HG03039 (cell line): ENCODE measurements around the gene CD80.

ENCODE experiments used
- ATAC-seq: cut with Tn5 transposase; IDR thresholded peaks from one replicate; pipeline ENCODE4 v1.9.1; 2021; ENCODE audit warnings: mild to moderate bottlenecking, moderate library complexity; ENCODE audit not compliant: unreplicated experiment

CD80 gene

DNA sequence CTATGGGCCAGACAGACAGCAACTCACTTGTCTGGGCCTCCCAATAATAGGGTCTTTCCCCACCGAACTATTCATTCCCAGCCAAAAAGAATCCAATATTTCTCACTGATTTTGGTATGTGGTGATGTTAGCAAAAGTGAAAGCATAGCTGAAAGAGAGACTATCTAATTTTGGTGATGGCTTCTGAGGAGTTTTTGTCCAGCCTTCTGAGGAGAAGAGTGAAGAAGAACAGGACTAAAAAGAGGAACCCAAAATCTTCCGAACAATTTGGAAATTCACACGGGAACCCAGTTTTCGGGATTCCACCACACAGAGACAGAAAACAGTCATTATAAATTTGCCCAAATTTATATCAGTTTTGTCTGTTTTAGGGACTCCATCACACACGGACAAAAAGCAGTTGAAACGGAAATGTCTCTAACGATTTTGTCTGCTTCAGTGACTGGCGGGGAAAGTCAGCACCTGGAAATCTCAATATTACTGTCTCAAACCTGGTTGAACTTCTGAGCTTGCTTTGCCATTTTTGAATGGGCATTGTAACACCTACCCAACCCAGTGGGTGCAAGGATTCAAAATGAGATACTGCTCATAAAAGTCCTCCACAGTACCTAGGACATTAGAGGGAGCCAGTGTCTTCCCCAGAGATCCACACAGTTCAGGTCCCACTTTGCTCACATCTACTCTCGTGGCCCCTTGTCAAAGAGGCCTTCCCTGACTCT lies 9.1 kb downstream of the CD80 start:
- ATAC-seq = peak; percentile 34

DNA sequence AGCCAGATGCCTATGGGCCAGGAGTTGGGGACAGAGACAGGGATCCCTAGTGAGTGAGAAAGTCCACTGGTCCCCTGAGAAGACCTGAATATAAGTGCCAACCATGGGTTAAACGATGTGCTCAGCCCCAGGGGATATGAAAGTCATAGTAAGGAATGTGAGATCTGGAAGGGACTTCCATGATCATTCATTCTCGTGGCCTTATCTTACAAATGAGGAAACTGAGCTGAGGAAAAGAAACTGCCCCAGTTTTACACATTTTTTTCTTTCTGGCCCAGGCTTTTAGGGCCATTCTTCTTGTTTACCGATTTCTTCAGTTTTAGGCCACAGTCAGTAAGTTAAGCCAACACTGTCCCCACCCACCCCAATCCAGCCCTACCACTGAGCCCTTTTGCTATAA lies 11.1 kb downstream of the CD80 start:
- no peak for ATAC-seq

DNA sequence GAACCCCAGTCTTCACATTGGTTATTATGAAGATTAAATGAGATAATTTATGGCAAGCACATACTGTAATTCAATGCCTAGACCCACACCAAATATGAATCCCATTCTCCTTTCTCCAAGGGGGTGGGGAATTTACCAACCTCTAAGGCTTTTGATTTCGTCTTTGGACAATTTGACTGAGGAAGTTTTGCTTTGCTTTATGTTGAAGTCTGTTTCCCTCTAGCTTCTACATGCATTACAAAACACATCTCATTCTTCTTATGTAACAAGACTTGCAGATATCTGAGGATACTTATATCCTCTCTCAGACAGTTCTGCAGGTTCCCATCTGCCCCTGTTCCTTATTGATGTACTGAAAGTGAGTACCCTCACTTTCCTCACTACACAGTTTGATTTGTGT lies 12.2 kb downstream of the CD80 start:
- no peak for ATAC-seq

DNA sequence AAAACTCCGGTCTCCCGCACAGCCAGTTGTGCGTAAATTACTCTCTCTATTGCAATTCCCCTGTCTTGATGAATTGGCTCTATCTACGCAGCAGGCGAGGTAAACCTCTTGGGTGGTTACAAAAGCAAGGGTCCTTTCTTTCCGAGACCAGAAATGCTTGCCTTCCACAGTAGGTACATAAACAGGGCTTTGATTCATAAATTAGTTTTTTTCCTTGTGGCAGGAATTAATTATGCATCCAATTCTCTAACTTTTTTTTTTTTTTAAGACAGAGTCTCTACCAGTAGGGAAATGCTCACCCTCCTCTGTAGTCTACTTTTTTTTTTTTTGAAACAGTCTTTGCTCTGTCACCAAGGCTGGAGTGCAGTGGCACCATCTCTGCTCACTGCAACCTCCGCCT lies 16.3 kb downstream of the CD80 start:
- ATAC-seq = no peak

DNA sequence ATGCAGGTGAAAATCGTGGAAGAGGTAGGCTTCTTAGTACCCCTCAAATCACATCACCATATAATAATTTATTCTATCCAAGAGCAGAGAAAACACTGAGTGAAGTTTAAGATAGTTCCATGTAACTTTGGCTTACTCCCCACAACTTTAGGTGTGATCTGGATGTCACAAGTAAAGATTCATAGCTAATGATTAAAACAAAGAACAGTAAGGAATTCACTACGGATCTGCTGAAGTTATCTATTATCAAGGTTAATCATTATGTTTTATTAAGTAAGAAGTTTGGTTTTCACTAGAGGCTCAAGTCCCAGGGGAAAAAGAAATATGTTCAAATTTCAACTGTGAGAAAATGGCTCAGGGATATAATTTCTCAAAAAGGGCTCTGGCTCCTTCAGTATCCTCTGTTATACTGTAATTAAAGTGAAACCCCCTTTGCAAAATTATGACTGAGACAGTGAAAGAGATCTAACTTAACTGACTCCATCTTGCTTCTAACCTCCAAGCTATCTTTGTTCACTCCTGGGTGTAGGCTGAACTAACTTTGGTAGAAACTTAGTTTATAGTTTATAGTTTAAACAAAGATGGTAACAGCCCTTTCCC lies 17.1 kb downstream of the CD80 start:
- ATAC-seq = no peak

DNA sequence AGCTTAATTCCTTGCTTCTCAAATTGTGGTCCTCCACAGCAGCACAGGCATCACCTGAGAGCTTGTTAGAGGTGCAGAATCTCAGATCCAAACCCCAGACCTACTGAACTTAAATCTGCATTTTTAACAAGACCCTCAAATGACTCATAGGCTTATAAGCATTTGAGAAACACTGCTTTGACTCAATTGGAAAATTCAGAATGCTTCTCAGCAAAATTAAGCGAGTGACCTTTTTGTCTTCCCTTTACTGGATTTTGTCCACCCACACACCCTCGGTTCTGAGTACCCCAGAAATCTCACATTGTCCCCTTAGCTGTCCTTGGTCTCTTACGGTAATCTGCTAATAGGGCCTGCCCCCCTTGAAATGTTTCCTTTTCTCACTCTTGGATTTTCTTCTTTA lies 17.9 kb downstream of the CD80 start:
- no peak for ATAC-seq

DNA sequence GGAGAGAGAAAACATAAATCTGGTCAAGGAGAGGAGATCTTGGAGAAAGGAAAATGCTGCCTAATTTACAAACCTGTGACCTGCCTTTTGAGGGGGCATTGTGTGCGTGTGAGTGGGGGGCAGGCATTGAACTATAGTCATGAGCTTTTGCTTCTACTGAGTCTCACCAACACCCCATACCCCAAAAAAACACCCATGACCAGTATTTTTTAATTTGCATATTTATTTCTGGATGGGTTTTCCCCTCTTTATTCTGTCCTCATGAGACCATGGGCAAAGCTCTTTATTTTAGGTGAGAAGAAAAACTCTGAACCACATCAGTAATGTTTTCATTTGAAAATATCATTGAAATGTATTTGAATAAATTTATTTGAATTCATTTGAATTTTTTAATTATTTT lies 20.6 kb downstream of the CD80 start:
- no peak for ATAC-seq

DNA sequence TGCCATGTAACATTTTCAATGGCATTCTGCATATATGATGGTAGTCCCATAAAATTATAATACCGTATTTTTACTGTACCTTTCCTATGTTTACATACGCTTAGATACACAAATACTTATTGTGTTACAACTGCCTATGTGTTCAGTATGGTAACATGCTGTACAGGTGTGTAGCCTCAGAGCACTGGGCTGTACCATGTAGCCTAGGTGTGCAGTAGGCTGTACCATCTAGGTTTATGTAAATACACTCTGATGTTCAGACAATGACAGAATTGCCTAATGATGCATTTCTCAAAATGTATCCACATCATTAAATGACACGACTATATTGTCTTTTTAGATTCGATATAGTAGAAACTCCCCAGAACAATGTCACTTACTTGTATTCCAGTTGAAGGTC lies 22.7 kb downstream of the CD80 start:
- ATAC-seq = no peak

DNA sequence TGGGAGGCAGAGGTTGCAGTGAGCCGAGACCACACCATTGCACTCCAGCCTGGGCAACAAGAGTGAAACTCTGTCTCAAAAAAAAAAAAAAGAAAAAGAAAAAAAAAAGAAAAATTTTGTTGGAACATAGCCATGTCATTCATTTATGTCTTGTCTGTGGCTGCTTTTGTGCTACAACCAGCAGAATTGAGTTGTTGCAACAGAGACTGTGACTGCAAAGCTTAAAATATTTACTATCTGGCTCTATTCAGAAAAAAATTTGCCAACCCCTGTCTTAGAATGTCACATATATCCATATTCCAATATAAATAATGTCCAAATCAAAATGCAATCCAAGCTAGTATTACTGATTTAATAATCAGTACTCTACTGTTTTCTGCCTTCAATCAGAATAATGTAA lies 25.1 kb downstream of the CD80 start:
- no peak for ATAC-seq

DNA sequence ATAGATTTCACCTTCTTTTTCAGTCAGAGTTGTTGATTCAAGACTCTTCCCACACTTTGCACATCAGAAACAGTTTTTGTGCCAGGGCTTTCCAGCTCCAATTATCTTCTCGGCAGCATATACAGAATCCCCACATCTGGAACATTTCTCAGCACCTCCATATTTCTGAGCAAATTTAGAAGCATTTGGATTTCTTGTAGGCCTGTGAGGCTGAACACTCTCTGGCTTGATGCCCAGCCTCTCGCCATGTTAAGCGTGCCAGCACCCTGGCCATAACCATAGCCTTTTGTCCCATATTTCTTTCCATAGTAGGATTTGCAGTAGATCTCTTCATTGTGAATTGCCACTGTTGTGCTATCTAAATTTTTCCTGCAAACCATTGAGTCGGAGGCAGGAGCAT lies 28.3 kb downstream of the CD80 start:
- no peak for ATAC-seq

DNA sequence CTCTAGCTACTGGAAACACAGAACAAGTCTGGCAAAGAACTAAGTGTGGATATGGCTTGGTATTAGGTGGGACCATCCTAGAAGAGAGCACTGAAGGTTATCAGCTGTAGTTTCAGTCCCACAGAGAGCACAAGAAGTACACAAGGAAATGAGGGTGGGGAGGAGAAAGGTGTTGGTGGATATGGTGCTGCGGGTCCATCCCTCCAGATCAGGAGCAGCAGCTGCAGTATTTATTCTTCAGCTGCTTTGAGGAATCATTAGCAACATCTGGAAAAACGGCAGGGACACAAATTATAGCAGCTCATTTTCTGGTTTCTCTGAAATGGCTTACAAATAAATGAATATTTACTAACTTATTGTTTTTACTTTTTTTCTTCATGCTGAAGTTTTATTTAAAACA lies 29.0 kb downstream of the CD80 start:
- no peak for ATAC-seq

DNA sequence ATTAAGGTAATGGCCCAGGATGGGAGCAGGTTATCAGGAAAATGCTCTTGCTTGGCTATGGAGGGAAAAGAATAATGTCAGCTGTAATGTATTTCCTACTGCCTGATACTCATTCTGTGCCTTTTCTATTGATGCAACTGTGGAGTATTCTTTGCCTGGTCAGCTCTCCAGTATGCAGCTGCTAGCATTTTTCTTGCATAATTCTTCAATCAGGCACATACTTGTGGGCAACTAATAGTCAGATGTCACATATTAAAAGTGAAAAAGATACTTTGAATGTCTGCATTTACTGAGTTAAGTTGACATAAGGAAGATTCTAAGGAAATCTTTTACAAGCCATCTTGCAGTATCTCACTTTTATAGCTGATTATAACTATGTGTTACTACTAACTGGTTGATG lies 29.5 kb downstream of the CD80 start:
- ATAC-seq = no peak

DNA sequence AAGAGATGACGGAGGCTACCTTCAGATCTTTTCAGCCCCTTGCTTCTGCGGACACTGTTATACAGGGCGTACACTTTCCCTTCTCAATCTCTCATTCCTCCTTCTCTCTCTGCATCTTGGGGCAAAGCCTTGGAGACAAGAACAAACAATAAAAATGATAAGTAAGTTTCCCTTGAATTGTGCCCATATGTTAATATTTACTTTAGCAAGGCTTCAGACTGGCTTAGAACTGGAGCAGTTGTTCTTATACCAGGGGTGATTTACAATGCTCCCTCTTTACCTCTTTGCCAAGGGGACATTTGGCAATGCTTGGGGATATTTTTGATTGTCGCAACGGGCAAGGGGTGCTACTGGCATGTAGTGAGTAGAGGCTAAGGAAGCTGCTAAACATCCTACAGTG lies 31.7 kb downstream of the CD80 start:
- ATAC-seq = no peak

DNA sequence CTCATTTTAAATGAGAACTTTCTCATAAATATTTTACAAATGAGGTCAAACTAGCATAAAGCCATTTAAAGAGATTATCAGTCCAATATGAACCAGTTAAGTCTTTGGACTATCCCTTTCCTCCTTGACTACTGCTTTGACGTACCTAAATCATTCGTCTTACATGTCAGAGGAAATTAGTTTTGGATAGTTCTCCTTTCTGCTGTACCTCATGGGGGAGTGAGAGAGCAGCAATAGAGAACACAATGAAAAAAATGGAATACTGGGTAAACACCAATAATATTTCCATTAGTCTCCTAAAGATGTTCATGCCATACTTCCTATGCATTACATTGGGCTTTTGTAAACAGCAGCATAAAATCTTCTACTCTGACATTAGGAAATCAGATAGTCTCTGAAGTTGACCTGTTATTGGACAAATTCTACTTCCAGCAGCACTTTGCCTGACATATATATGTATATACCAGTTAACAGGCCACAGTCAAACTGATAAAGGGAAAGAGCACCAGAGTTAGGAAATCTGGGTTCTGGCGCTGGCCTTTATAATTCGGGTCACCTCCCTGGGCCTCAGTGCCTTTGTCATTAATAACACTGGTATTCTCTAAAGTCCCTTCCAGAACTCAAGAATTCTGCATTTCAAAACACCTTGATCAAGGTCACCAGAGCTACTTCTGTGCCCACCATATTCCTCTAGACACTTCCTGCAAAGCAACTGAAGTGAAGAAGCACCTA lies 34.3 kb downstream of the CD80 start:
- no peak for ATAC-seq

DNA sequence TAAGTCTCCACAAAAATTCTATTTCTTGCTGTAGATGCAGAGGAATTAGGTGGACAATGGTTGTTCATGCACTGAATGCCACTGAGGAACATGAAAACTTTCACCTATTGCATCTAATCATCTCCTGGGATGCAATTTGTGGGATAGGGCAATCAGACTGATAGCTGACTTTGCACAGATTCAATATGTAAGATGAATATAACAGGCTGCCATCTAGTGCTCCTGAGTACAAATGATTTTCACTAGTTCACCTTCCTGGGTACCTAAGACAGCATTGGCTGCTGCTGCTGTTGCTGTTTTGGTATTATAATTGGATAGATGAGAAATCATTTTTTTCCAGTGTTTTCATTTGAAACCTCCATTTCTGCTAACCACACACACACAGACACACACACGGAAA lies 41.4 kb downstream of the CD80 start:
- no peak for ATAC-seq

DNA sequence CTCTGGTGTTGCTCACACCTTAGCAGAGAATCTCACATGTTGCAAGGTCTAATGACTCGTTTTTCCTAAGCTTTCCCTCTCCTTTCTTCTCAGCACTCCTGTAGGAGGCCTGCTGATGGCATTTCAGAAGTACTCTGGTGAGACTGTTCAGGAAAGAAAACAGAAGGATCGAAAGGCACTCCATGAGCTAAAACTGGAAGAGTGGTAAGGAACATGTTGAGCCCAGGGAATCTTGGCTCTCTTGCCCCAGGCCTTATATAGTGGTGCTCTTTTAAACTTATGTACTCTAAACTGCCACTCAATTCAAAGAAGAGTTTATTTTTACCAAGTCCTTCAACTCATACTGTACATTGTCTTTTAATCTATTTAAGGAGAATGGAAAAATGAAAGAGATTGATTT lies 42.3 kb downstream of the CD80 start:
- ATAC-seq = no peak

DNA sequence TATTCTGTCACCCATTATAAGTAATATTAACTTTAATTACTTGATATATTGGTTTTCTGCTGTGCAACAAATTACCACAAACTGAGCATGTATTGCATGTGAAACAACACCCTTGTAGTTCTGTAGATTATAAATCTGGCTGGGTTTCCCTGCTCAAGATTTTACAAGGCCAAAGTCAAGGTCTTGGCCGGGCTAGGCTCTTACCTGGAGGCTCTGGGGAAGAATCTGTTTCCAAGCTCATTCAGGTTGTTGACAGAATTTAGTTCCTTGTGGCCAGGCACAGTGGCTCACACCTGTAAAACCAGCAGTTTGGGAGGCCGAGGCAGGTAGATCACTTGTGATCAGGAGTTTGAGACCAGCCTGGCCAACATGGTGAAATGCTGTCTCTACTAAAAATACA lies 44.8 kb downstream of the CD80 start:
- ATAC-seq = no peak

DNA sequence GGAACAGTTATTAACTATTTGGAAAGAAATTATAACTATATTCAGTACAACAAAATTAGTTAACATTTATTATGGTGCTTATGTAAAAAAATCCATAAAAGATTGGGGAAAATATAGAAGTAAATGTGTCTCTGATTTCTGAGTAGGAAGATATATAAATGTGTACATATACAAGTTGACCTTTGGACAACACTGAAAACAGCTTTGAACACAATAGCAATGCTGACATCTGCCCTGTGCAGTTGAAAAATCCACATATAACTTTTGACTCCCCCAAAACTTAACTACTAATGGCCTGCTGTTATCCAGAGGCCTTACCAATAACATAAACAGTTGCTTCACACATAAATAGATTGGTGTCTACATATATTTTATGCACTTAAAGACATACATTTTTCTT lies 48.7 kb downstream of the CD80 start:
- no peak for ATAC-seq

DNA sequence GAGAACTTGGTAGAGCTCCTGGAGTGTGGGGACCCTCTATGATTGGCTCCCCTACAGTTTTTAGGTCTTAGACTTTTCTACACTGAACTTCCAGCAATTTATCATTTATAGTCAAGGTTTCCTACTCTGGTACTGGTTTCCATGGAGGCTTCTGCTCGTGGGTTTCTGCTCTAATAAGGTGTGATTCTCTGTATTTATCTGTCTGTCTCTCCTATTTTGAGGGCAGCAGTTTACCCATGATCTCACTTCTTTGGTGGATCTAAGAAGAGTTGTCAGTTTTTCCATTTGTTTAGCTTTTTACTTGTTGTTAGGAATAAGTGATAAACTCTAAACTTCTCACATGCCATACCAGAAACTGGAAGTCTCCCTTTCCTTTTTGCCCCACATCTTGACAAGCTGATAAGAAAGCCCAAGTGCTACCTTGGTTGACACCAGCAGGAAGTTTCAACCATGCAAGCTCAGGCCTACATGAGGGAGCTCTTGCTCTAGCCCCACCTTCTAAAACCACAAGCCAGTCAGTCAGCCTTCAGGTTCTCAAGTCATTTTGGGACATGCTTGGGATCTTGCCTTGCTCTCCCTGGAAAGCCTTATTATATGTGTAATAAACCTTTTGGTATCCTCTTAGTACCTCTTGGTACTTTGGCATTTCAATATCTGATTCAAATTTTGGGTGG lies 51.1 kb downstream of the CD80 start:
- ATAC-seq = no peak

DNA sequence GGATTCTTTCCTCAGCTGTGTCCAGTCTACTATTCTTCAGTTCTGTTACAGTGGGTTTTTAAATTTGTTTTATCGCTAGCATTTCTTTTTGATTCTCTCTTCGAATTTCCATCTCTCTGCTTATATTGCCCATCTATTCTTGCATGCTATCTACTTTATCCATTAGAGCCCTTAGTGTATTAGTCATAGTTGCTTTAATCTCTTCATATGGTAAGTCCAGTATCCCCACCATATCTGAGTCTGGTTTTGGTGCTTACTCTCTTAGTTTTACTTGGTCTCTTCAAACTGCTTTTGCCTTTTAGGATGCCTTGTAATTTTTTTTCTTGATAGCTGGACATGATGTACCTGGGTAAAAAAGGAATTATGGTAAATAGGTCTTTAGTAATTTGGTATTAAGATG lies 52.0 kb downstream of the CD80 start:
- ATAC-seq = no peak

DNA sequence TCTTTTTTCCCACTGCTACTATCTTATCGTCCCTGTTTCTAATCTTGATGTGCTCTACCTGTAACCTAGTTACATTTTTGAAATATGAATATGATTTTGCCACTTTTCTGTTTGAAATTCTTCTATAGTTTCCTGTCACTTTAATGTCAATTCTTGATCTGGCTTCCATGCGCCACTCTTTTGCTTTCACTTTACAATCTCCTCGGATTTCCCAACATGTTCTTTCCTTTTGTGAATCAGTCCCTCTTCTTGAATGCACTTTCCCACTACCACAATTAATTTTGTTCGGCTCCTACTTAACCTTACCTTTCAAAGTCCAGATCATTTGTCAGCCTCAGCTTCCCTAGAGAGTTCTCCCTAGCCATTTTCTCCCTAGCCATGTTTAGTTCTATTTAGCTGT lies 52.8 kb downstream of the CD80 start:
- ATAC-seq = no peak

DNA sequence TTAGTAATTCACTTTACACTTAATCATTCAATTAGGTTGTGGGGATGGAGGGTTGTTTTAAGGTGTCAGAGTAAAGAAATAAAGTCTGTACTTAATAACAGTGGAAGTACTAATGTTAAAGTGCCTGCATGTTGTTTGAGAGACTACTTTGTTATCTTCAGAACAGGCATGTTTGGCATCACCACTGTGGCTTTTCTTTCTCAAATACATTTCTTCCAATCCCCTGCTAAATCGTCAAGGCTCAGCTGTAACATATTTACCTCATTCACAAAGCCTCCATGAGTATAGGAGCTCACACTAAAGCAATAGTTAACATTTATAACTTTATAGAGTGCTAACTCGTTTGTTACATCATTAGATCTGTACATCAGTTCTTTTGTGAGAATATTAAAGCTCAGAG lies 58.5 kb downstream of the CD80 start:
- no peak for ATAC-seq
